Stimulated activated CD4-positive, alpha-beta T cell treated with anti-CD3 and anti-CD28 coated beads, Interleukin-2, amount 100 ng/mL, for 24 hours (primary cell): Measurements from ENCODE around the gene TREH.

ENCODE experiments used
- DNase-seq, 2 donors: peaks; one replicate each; pipeline ENCODE4 v3.0.0-alpha.2; 2020

The TREH gene

DNA sequence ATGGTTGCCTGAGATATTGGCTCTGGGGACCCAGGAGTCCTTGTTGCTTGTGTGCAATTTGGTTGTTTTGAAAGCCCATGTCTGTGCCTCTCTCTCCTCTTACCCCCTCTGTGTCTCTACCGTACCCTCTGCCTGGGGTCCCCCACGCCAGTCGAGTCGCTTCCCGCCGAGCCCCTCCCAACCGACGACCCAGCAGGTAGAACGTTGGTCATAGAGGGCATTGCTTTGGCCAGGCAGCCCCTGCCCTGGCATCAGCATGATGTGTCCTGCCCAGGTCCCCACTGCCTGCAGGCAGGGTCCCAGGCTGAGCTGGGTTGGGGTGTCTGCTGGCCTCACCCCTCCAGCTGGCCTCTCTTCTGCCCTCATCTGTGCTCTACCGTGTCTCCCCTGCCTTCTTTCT, 35.0 kb downstream of the TREH start:
- no peak for DNase-seq

DNA sequence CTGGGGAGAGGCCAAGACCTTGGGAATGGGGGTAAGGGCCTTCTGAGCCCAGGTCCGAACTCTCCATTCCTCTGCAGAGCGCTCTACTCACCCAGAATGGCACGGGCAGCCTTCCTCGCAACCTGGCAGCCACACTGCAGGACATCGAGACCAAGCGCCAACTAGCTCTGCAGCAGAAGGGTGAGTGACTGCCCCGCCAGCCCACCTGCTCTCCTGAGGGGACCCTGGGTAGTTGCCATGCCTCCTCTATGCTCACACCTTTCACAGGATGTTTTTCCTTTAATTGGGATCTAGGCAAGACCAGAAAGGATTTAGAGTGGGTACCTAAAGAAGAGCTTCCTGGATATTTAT, 35.5 kb downstream of the TREH start:
- no peak for DNase-seq

DNA sequence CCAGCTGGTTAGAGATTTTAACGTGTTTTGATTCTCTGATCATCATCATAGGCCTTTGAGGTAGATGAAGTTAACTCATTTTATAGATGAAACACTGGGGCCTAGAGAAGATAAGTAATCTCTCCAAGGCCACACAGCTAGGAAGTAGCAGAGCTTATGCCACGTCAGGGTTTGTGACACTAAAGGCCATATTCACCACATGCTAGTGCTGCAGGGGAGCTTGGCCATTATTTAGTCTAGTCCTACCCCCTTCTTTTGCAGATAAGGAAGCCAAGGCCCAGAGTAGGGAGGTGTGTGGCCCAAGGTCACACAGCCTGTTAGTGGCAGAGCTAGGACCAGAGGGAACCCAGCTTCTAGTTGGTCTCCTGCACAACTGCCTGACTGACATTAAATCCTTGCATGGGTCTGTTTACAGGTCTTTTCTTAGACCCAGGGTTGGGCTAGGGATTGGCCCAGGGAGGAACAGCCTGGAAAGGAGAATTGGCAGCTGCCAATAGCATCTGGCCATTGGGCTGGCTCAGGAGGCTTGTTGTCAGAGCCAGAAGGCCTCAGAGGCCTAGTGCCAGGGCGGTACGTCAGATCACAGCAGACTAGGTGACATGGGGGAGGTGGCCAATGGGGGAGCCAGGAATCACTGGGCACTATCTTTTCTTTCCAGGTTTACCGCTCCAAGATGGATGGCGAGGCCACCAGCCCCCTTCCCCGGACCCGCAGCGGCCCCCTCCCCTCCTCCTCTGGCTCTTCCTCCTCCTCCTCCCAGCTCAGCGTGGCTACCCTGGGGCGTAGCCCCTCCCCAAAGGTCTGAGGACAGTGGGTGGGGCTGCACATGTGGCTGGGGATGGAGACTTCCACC, 36.1 kb downstream of the TREH start:
- no peak for DNase-seq

DNA sequence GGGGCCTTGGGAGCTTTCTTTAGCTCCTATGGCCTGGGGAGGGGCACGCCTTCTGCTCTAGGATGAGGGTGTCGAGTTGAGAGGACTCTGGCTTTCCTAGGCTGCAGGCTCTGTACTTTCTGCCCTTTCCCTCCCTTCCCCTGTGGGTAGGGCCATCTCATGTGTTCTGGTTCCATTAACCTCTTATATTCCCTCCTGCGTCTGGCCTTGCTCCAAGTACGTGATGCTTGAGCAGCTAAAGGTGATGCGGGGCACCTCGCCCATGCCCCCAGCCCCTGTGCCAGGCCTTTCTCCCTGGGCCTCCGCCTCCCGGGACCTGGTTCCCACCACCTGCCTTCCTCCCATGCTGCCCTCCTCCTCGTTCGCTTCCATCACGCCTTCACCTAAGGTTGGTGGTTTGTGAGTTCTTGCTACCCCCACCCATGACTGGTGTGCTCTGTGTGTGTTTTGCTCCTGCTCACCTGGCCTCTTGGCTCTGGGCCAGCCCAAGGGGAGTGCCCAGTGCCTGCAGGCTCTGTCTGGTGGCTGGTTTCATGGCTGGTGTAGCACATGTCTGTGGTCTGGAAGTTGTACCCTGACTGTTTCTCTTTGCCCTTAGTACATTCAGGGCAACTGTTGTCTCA, 37.9 kb downstream of the TREH start:
- no peak for DNase-seq

DNA sequence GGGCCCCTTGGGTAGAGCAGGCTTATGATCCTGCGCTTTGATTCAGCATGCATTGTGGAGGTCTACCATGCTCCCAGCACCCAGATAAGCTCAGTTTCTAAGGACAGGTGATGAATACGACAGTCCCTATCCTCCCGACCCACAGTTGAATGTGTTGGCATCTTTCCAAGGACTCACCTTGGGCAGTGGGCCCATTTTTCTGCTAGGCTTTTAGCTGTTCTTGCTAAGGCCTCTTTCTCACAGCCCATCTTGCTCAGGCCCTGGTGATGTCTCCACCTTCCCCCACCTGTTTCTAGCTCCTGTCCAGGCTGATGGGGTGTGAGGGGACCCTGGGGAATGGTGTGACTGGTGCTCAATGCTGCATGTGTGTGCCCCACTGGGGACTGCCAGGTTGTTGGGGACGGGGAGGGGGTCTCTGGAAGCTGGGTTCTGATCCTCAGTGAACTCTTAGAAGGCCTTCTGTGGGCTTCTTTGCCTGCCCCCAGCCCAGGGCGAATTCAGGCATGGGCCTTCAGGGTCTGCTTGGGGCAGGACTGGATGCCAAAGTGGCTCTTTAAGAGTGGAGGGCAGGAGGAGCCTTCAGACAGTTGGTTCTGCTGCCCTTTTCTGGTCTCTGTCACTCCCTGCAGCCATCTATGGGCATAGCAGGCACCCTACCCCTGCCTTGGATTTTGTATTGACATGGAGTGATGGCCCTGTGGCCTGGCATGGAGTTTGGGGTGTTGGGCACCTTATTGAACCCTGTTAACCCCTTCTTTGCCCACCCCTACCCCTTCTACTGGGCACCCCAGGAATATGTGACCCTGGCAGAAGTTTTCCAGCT, 38.9 kb downstream of the TREH start:
- no peak for DNase-seq

DNA sequence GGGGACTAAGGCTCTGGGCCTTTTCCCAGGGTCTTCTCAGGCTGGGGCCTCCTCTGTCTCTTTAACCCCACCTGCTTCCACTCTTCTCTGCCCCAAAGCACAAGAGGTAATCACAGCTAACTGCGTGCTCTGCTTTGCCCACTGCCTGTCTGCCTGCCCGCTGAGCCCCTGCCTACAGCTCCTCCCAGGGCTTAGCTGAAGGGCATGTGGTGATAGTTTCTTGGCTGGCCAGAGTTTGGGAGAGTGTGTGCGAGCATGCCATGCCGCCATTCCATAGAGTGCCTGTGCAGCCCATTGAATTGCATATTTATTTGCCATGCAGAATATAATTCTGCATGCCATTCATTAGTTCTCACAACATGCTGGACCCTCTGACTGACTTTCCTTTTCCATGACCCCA, 39.6 kb downstream of the TREH start:
- DNase-seq = no peak

DNA sequence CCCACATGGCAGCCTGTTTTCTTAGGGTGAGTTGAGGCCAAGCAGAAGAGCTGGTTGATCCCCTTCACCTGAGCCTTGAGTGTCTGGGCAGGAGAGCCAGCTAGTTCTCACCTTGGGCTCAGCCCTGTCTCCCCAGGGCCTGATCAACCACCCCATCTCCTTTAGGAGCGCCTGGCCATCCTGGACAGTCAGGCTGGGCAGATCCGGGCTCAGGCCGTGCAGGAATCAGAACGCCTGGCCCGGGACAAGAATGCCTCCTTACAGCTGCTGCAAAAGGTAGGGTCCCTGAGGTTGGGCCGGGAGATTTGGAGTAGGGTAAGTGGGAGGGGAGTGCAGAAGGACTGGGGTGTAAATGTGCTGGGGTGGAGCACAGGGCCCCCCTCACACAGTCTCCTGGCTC, 40.7 kb downstream of the TREH start:
- DNase-seq = no peak

DNA sequence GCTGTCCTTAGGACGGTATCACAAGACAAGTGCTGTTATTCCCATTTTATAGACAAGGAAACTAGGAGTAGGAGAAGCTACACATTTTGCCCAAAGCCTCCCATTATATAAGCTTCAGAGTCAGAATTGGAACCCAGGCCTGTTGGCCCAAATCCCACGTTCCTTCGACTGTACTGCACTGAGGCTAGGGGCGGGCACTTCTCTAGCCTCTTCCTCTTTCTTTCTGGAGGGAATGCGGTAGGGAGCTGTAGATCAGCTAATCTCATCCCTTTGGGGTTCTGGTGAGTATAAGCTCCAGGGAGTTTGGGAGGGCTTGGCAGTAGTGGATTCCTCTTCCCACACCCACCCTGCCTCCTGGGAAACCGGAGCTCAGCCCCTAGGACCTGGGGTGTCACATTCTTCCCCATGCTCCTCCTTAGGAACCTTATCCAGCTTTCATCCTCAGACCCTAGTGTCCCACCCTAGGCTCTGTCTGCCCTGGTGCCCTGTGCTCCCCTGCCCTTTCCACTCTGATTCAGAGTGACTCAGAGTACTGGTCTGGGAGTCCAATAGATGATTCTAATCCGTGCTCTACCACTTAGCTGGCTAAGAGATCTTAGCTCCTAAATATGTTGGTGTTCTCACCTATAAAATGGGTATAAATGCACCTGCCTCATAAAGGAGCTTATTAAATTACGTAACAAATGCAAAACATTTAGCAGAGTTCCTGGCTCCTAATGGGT, 42.7 kb downstream of the TREH start:
- no peak for DNase-seq

DNA sequence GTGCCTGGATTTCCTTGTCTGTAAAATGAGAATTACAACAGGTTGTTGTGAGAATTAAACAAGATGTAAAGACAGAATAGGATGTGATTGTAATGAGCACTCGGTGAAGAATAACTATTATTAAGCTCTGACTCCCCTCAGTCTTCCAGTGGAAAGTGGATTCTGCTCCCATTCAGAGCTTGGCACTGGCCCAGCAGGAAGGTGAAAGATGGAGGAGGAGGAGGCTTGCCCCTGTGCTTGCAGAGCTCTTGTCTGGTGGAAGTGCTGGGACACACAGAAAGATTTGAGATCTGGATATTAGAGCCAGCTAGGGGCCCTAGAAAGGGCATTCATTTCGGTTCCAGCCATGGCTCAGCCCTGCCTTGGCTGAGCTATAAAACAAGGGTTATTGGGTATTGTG, 43.8 kb downstream of the TREH start:
- DNase-seq = no peak

DNA sequence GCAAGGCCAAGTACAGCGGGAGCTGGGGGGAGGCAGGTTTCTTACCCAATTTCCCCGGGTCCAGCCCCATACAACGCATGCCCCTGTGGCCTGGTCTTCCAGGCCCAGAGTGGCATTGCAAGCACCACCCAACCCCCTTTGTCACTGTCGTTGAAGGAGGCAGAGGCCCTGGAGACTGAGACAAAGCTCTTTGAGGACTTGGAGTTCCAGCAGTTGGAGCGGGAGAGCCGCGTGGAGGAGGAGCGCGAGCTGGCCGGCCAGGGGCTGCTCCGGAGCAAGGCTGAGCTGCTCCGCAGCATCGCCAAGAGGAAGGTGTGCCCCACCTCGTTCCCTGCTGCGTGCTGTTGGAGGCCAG, 44.2 kb downstream of the TREH start:
- DNase-seq = no peak

DNA sequence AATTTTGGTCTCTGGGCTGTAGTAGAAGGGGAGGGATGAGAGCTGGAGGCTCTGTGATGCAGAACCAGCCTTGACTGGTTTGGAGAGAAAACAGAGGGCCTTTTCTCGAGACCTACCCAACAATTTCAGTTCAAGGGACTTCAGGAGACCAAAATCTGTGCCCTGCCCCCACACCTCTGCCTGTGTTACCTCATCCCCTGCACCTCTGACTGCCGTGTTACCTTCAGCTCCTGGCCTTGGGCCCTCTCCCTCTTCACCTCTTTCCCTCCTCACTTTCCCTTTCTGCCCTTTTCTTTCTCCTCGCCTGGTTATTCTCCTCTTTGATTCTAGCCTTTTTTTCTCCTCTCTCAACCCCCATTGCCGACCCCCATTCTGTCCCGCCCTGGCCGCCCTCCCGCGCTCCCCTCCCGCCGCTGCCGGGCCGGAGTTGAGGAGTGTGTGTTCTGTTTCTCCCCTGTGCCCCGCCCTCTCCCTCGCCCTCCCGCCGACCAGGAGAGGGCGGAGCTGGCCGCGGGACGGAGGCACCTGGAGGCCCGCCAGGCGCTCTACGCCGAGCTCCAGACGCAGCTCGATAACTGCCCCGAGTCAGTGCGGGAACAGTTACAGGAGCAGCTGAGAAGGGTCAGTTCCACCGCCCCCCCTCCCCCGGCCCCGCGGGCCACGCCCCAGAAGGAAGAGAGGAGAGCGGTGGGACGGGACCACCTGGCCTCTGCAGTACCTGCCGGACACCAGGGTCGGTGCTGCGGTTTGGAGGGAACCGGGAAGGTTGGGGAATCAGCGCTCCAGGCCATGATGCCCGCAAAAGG, 44.8 kb downstream of the TREH start:
- peak in 1 of 2 donors; percentile 19 for DNase-seq

DNA sequence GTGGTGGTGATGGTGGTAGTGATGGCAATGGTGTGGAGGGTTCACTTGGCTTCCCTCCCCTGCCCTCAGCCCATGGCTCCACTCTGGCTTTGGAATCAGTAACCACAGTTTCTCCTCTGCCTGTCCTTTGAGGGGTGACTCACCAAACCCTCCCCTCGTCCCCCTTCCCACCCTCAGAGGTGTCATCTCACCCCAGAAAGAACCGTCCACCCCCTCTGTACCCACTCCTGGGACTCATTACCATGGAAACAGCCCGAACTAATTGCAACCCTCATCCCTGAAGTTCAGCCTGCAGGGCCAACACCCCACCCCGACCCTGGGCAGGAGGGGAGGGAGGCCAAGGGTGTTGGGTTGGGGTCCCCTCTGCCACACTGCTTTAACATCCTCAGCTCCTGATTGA, 45.5 kb downstream of the TREH start:
- DNase-seq = no peak

DNA sequence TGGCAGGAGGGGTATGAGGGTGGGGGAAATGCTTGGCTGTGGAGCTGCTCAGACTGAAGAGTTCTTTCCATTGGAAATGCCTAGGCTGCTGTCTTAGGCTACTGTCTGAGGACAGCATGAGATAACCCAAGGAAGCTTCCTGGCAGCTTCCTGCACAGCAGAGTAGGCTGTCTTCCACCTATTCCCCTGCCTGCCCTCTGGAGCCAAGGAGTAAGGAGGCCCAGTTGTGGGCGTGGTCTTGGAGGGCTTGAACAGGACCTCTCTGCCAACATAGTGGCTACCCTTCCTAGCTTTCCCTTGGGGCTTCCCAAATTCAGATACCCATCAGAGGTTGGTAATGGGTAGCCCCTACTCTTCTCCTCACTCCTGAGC, 46.1 kb downstream of the TREH start:
- DNase-seq = no peak

DNA sequence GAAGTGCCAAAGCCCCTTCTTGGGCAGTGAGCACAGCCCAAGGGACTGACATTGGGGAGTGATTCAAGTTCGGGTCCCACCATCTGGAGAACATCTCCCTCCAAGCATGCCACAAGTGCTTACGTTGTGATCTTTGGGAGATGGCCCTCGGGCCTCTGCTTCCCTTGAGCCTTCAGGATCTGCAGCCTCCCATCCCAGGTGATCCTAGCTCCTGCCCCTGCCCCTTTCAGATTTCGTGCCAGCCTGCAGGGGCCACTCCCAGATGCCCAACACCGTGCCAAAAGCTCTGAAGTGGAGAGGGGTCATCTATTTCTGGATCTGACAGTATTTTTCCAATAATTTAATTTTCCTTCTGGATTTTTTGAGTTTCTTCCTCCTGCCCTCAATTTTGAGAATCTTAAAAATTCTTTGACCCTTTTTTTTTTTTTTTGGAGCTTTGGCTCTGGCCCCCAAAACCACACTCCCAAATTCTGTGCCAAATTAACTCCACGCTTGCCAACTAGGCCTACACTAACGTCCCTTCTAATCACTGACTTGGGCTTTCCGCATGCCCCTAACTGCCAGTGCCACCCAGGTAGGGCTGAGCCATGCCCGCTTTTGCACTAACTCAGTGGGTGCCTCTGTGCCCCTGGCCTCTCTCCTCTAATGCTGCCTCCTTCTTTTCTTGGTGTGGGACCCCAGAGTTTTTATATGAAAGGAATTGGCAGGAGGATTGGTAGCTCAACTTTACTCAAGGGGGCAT, 46.7 kb downstream of the TREH start:
- DNase-seq = no peak

DNA sequence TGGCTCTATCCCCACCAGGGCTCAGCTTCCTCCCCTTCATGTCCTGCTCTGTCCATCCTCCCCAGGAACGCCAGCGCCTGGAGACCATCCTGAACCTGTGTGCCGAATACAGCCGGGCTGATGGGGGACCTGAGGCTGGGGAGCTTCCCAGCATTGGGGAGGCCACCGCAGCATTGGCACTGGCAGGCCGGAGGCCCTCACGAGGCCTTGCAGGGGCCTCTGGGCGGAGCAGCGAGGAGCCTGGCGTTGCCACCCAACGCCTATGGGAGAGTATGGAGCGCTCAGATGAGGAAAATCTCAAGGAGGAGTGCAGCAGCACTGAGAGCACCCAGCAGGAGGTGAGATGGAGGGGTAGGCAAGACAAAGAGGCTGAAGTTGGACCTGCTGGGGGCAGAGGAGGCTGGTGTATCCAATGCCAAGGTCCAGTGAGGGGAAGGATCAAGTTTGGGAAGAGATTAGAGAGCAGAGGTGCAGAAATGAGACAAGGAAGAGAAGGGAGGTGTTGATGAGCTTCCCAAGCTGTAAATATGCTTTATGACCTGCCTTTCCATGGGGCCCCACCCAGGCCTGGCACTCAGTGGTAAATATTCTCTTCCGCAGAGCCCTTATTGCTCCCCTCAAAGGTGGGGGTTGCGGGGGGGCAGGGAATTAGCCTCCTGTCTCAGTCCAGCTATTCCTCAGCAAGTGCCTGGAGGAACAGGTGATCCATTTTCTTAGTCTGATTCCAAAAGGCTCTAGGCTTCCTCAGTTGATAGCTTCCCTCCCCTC, 48.1 kb downstream of the TREH start:
- no peak for DNase-seq

DNA sequence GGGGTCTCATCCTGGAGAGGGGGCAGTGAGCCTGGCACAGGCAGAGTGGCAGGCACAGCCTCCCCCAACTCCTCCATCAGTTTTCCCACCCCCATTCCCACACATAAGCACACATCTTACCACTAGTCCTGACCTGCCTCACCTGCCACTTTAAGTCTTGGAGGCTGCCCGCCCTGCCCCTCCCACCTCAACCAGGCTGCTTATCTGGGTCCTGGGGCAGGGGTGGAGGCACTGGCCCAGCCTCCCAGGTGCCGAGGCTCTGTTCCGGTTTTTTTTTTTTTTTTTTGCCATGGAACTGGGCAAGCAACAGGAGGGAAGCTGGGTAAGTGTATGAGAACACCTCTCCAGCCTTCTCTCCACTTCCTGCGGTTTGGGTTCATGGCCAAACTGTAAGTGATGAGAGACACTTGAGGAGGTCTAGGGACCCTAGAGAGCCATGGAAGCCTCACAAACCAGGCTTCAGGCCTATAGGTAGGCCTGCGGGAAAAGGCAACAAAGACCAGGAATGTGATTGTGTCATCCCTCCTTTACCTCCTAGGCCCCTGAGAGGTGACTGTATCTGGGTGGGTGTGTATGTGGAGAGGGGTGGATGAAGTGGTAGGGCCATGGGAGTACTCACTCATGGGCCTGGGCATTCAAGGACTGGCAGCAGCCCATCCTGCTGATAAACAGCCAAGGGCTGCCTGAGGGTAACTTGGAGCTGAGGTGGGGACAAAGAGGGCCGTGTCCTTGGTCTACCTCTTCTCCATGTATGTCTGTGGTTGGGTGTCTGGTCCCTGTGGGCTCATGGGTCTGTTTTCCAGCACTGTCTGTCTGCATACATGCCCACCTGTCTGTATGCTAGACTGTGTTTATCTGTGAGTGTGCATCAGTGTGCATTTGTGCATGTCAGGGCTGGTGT, 49.4 kb downstream of the TREH start:
- DNase-seq = no peak

DNA sequence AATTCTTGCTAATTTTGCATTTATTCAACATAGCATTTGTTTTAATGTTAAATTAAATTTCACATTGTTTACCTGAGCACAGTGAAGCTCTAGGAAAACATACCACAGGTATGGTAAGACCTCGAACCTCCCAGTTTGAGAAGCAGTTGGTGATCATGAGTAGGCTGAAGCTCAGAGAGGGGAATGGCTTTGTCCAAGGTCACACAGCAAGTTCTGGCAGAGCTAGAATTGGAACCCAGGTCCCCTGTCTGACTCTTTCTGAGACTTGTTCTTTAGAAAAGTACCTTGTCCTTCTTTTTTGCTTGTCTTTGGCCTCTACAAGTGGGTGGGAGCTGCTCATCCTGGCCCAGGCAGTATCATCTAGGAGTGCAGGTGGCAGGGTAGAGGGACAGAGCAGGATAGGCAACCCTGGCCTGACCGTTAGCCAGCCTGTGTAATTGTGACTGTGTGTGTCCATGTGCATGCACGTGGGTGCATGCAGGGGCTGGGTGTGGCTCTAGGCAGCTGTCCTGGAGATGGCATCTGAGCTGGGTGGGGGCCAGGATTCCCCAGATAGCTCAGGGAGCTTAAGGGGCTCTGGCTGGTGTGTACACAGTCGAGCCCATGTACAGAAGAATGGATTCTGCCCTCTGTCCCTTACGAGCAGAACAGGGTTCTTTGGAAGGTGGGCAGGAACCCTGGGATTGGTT, 50.4 kb downstream of the TREH start:
- no peak for DNase-seq

DNA sequence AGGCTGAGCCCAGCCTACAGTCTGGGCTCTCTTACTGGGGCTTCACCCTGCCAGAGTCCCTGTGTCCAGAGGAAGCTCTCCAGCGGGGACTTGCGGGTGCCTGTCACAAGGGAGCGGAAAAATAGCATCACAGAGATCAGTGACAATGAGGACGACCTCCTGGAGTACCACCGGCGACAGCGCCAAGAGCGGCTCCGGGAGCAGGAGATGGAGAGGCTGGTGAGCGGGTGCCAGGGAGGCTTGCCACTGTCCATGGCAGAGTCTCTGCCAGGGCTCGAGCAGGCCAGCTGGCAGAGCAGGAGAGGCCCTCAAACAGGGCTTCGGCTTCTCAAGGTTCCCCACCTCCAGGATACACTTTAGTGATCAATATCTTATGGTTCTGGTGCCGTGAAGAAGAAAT, 51.0 kb downstream of the TREH start:
- DNase-seq = no peak

DNA sequence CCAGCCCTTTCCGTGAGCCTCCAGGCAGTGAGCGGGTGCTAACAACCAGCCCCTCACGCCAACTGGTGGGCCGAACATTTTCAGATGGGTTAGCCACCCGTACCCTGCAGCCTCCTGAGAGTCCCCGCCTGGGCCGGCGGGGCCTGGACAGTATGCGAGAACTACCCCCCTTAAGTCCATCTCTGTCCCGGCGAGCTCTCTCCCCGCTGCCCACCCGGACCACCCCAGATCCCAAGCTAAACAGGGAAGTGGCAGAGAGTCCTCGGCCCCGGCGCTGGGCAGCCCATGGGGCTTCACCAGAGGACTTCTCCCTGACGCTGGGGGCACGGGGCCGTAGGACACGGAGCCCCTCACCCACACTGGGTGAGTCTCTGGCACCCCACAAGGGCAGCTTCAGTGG, 51.4 kb downstream of the TREH start:
- no peak for DNase-seq
